K562 (cell line): ENCODE results near the gene TLR8. TPM values are rescaled to one million over a fixed set of nuclear protein-coding genes. Genes with fewer than 3 reads are reported as not detected.

Source experiments
- ASH1L ChIP-seq: fragments of 450-650 bp; IDR thresholded peaks from 2 replicates; pipeline ENCODE4 v1.6.1; 2018; ENCODE audit warnings: borderline replicate concordance, mild to moderate bottlenecking, low read depth; ENCODE audit not compliant: partially characterized antibody
- BRD9 ChIP-seq: fragments of 450-650 bp; IDR thresholded peaks from 2 replicates; pipeline ENCODE4 v1.6.1; 2018; ENCODE audit warnings: low read depth; ENCODE audit not compliant: partially characterized antibody
- ESRRB ChIP-seq: fragments of 250-450 bp; sonication (Bioruptor Pico); IDR thresholded peaks from 2 replicates; pipeline ENCODE4 v1.5.0; 2020; ENCODE audit warnings: mild to moderate bottlenecking, moderate library complexity, borderline replicate concordance
- ETV1 ChIP-seq: fragments of 450-650 bp; conservative IDR thresholded peaks from 2 replicates; pipeline ENCODE4 v1.6.1; 2016; ENCODE audit warnings: missing genetic modification characterization, control low read depth, low read depth, missing compliant biosample characterization
- GABPB2 ChIP-seq: fragments of 250-450 bp; sonication (Bioruptor Pico); conservative IDR thresholded peaks from 2 replicates; pipeline ENCODE4 v1.5.1; 2021; ENCODE audit warnings: mild to moderate bottlenecking
- HDAC6 ChIP-seq: IDR thresholded peaks from 2 replicates; pipeline ENCODE4 v1.6.1; 2012; ENCODE audit warnings: low read depth, mild to moderate bottlenecking, control low read depth, inconsistent platforms, low read length, moderate library complexity
- HNRNPUL1 ChIP-seq: fragments of 200-400 bp; formaldehyde crosslinking; IDR thresholded peaks from 2 replicates; pipeline ENCODE4 v1.6.1; 2017; ENCODE audit warnings: low read length
- IRF9 ChIP-seq: fragments of 450-650 bp; IDR thresholded peaks from 2 replicates; pipeline ENCODE4 v1.6.1; 2016; ENCODE audit warnings: missing biosample characterization, missing genetic modification characterization
- KLF6 ChIP-seq: fragments of 250-450 bp; sonication (Bioruptor Pico); IDR thresholded peaks from 2 replicates; pipeline ENCODE4 v1.4.0; 2020; ENCODE audit warnings: mild to moderate bottlenecking, moderate library complexity, borderline replicate concordance
- LEF1 ChIP-seq: fragments of 450-650 bp; IDR thresholded peaks from 2 replicates; pipeline ENCODE4 v1.6.1; 2016; ENCODE audit warnings: mild to moderate bottlenecking
- MTA1 ChIP-seq: fragments of 450-650 bp; IDR thresholded peaks from 2 replicates; pipeline ENCODE4 v1.6.1; 2017; ENCODE audit warnings: borderline replicate concordance
- SIN3B ChIP-seq: fragments of 450-650 bp; IDR thresholded peaks from 2 replicates; pipeline ENCODE4 v1.6.1; 2017; ENCODE audit warnings: low read depth, mild to moderate bottlenecking, moderate library complexity
- SIRT6 ChIP-seq: IDR thresholded peaks from one replicate; pipeline ENCODE4 v1.6.1; 2012; ENCODE audit warnings: low read depth, mild to moderate bottlenecking, control low read depth, inconsistent platforms, low read length, moderate library complexity
- SMAD1 ChIP-seq: fragments of 150-350 bp; IDR thresholded peaks from 2 replicates; pipeline ENCODE4 v1.6.1; 2014; ENCODE audit warnings: low read length, low read depth; ENCODE audit not compliant: partially characterized antibody
- TAF15 ChIP-seq: fragments of 200-400 bp; formaldehyde crosslinking; IDR thresholded peaks from 2 replicates; pipeline ENCODE4 v1.6.1; 2017; ENCODE audit warnings: mild to moderate bottlenecking, low read depth, low read length, moderate library complexity
- ZBED1 ChIP-seq: IDR thresholded peaks from 2 replicates; pipeline ENCODE4 v1.6.1; 2014
- ZBTB7A ChIP-seq: IDR thresholded peaks from 2 replicates; pipeline ENCODE4 v1.6.1; 2011; ENCODE audit warnings: low read depth, mild to moderate bottlenecking, low read length, moderate library complexity, borderline replicate concordance; ENCODE audit not compliant: control insufficient read depth
- ZNF717 ChIP-seq: fragments of 250-450 bp; sonication (Bioruptor Pico); IDR thresholded peaks from 2 replicates; pipeline ENCODE4 v1.5.0; 2021
- polyA plus RNA-seq, 8 experiments: library from polyadenylated mRNA; depleted of rRNA in 4 of 8; stranded (reverse) in 5 of 8; unstranded in 3 of 8; fragments of >200 nt; fragmentation: Nextera tagmentation in 2 of 8; fragmentation: Illumina TruSeq in 1 of 8; extraction: Ambion mirVana in 2 of 8; extraction: Trizol in 1 of 8; gene quantifications; 2 replicates each; pipeline versions ENCODE4 v1.2.1 to v1.2.3, GENCODE V29; 2011 to 2014; ENCODE audit warnings: inconsistent platforms in 1 of 8, missing spikeins in 1 of 8
- total RNA-seq, 7 experiments: library from RNA; depleted of rRNA in 6 of 7; stranded (reverse); fragments of >200 nt in 6 of 7; fragmentation: Illumina TruSeq in 2 of 7; extraction: Trizol in 2 of 7; gene quantifications; 2 replicates each; pipeline versions ENCODE4 v1.2.1 to v1.2.3, GENCODE V29; 2011 to 2021; ENCODE audit warnings: low replicate concordance in 1 of 7
- TF ChIP-seq, protein P1 (sequence below), 2 experiments: fragments of 250-450 bp in 1 of 2; fragments of 450-650 bp in 1 of 2; sonication (Bioruptor Pico) in 1 of 2; IDR thresholded peaks; 2 replicates each; pipeline versions ENCODE4 v1.6.1 to v1.8.0; 2016 to 2021; ENCODE audit warnings: mild to moderate bottlenecking in 2 of 2, moderate library complexity in 2 of 2, missing compliant biosample characterization in 1 of 2, missing genetic modification characterization in 1 of 2
- TF ChIP-seq, protein P2 (sequence below): sonication (generic); formaldehyde crosslinking; IDR thresholded peaks from 2 replicates; pipeline ENCODE4 v1.8.1; 2023; ENCODE audit warnings: mild to moderate bottlenecking, missing genetic modification reagents
- TF ChIP-seq, protein P3 (sequence below): fragments of 450-650 bp; IDR thresholded peaks from 2 replicates; pipeline ENCODE4 v1.6.1; 2016; ENCODE audit warnings: borderline replicate concordance

TLR8 gene
- total and polyA plus RNA-seq, 9 of the 15 experiments (the other 6 are each of a cell fraction or from before 2014, with no cell fraction given), result not detected

GRCh38 chrX:12949927-12950656, 43.7 kb downstream of the TLR8 start (continued):
- TF ChIP-seq IRF9 (tag), result peak; percentile 9; the same call in 1 of the 2 replicates
- no peak for TF ChIP-seq MTA1
- TF ChIP-seq ETV1 (tag), result peak; percentile 60
- peak; percentile 45; the same call in 1 of the 2 replicates for TF ChIP-seq LEF1
- TF ChIP-seq HNRNPUL1, result no peak
- no peak for TF ChIP-seq SIN3B
- TF ChIP-seq TAF15, result no peak
- no peak for TF ChIP-seq SMAD1
- TF ChIP-seq, protein P1, sequence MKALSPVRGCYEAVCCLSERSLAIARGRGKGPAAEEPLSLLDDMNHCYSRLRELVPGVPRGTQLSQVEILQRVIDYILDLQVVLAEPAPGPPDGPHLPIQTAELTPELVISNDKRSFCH (CRISPR knock-in tag; IDR thresholded peaks at IDR 0.05), result no peak
- TF ChIP-seq, protein P1 (tag; IDR thresholded peaks at IDR 0.05), result peak; percentile 85
- TF ChIP-seq, protein P2, sequence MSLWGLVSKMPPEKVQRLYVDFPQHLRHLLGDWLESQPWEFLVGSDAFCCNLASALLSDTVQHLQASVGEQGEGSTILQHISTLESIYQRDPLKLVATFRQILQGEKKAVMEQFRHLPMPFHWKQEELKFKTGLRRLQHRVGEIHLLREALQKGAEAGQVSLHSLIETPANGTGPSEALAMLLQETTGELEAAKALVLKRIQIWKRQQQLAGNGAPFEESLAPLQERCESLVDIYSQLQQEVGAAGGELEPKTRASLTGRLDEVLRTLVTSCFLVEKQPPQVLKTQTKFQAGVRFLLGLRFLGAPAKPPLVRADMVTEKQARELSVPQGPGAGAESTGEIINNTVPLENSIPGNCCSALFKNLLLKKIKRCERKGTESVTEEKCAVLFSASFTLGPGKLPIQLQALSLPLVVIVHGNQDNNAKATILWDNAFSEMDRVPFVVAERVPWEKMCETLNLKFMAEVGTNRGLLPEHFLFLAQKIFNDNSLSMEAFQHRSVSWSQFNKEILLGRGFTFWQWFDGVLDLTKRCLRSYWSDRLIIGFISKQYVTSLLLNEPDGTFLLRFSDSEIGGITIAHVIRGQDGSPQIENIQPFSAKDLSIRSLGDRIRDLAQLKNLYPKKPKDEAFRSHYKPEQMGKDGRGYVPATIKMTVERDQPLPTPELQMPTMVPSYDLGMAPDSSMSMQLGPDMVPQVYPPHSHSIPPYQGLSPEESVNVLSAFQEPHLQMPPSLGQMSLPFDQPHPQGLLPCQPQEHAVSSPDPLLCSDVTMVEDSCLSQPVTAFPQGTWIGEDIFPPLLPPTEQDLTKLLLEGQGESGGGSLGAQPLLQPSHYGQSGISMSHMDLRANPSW, result no peak
- TF ChIP-seq ESRRB, result no peak
- no peak for TF ChIP-seq BRD9
- no peak for TF ChIP-seq ZNF717 (CRISPR knock-in tag)
- no peak for TF ChIP-seq GABPB2 (CRISPR knock-in tag)
- TF ChIP-seq KLF6 (CRISPR knock-in tag), result 0 out of 2 replicates have a peak, but pooled peaks have one; percentile 54
- no peak for TF ChIP-seq ZBTB7A
- TF ChIP-seq ASH1L, result no peak
- TF ChIP-seq ZBED1, result no peak
- TF ChIP-seq SIRT6, result no peak
- no peak for TF ChIP-seq HDAC6
- TF ChIP-seq, protein P3, sequence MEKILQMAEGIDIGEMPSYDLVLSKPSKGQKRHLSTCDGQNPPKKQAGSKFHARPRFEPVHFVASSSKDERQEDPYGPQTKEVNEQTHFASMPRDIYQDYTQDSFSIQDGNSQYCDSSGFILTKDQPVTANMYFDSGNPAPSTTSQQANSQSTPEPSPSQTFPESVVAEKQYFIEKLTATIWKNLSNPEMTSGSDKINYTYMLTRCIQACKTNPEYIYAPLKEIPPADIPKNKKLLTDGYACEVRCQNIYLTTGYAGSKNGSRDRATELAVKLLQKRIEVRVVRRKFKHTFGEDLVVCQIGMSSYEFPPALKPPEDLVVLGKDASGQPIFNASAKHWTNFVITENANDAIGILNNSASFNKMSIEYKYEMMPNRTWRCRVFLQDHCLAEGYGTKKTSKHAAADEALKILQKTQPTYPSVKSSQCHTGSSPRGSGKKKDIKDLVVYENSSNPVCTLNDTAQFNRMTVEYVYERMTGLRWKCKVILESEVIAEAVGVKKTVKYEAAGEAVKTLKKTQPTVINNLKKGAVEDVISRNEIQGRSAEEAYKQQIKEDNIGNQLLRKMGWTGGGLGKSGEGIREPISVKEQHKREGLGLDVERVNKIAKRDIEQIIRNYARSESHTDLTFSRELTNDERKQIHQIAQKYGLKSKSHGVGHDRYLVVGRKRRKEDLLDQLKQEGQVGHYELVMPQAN, result no peak
